ENCODE data around the gene C2orf76. TPM values are rescaled to one million over a fixed set of nuclear protein-coding genes. Genes with fewer than 3 reads are reported as not detected.
"Not testable (repeated sequence)": the region's sequence is repeated elsewhere in the genome, so short reads cannot be mapped to it uniquely, and the experiment has no call there.

C2orf76 gene
- total and polyA plus RNA-seq, 2 of the 4 experiments (the other 2 are of a cell fraction) = 10.6 to 12.6 TPM

DNA sequence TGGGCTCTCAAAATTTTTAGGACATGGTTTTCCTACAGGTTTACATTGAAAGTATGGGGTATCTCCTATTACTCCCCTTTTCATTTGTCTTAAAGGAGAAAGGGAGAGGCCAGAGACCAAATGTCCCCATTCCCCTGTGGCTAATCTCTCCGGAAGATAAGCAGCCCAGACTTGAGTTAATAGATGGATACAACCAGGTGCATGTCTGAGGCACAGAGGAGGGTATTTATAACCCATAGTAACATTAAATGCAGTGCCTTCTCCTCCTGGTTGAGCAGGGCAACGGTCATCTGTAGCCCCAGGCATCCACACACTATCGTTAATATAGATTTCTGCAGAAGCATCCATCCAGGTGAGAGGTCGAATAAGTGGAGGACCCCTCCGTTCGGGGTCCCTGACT, 9.8 kb upstream of the C2orf76 start:
- H2BK120ac ChIP-seq (ENCODE audit: low read depth, low read length); H3K23ac ChIP-seq (ENCODE audit: low read depth, low read length); H3K56ac ChIP-seq (ENCODE audit: extremely low read depth, insufficient read depth, low read length); POLR2A ChIA-PET (ENCODE audit: unreplicated experiment); ATAC-seq (ENCODE audit: low read depth); CTCF ChIA-PET; H4K20me1 ChIP-seq (ENCODE audit: insufficient read depth, low read length); H4K91ac ChIP-seq (ENCODE audit: insufficient read depth, low read depth, low read length); H2BK5ac ChIP-seq (ENCODE audit: low read depth, low read length, poor library complexity, severe bottlenecking); H3K27me3 ChIP-seq (ENCODE audit: control insufficient read depth, insufficient read depth, low read length); H2BK20ac ChIP-seq (ENCODE audit: low read depth, low read length); dilution Hi-C loops (cut with HindIII; ENCODE audit: low sequenced_read_pairs, unreplicated experiment); H4K5ac ChIP-seq (ENCODE audit: low read depth, low read length); H2AFZ ChIP-seq (replicated peaks; ENCODE audit: low read length, poor library complexity); H3K79me1 ChIP-seq (ENCODE audit: low read depth in 1 of 2, low read length in 2 of 2); H3K4me1 ChIP-seq (ENCODE audit: control insufficient read depth, insufficient read depth, low read length); DNase-seq; H3K9me1 ChIP-seq (ENCODE audit: insufficient read depth, low read length); H2AK9ac ChIP-seq (replicated peaks; ENCODE audit: low read depth, low read length, poor library complexity); H3K4ac ChIP-seq (ENCODE audit: low read depth, low read length); in situ Hi-C loops (cut with MboI; ENCODE audit: low sequenced_read_pairs); H4K8ac ChIP-seq (ENCODE audit: low read depth in 2 of 2, low read length in 2 of 2); H3K27ac ChIP-seq (ENCODE audit: insufficient read depth, low read length); H2BK15ac ChIP-seq (ENCODE audit: low read depth, low read length); H3K18ac ChIP-seq (ENCODE audit: low read depth, low read length); H3K4me3 ChIP-seq (ENCODE audit: insufficient read depth, low read depth, low read length); H3K9me3 ChIP-seq (ENCODE audit: control insufficient read depth, insufficient read depth, low read length); H3K4me2 ChIP-seq (ENCODE audit: low read depth, low read length); H3K9ac ChIP-seq (ENCODE audit: low read depth, low read length); BruUV-seq (replicated peaks); H2AK5ac ChIP-seq (ENCODE audit: low read depth, low read length); intact Hi-C loops (cut with micrococcal nuclease); H3K14ac ChIP-seq (replicated peaks; ENCODE audit: low read depth, low read length): not testable (repeated sequence)
- peaks cover 21% of the 10 kb centered on the region for H3K36me3 ChIP-seq (ENCODE audit: control insufficient read depth, insufficient read depth, low read length)
- WGBS, 2 experiments (ENCODE audit: extremely low coverage in 2 of 2, insufficient read length in 1 of 2) = no CpG with 5 or more reads among the region's 6 CpGs

GRCh38 chr2:119373907-119374745, 7.5 kb upstream of the C2orf76 start:
- H3K27me3 ChIP-seq (ENCODE audit: control insufficient read depth, insufficient read depth, low read length); H3K79me1 ChIP-seq (ENCODE audit: low read depth in 1 of 2, low read length in 2 of 2); H4K5ac ChIP-seq (ENCODE audit: low read depth, low read length); H3K9me1 ChIP-seq (ENCODE audit: insufficient read depth, low read length); dilution Hi-C loops (cut with HindIII; ENCODE audit: low sequenced_read_pairs, unreplicated experiment); H3K4me1 ChIP-seq (ENCODE audit: control insufficient read depth, insufficient read depth, low read length); CTCF ChIA-PET; H2AK5ac ChIP-seq (ENCODE audit: low read depth, low read length); H2BK5ac ChIP-seq (ENCODE audit: low read depth, low read length, poor library complexity, severe bottlenecking); intact Hi-C loops (cut with micrococcal nuclease); H4K8ac ChIP-seq (ENCODE audit: low read depth in 2 of 2, low read length in 2 of 2); H3K9me3 ChIP-seq (ENCODE audit: control insufficient read depth, insufficient read depth, low read length); H3K23ac ChIP-seq (ENCODE audit: low read depth, low read length); POLR2A ChIA-PET (ENCODE audit: unreplicated experiment); H4K20me1 ChIP-seq (ENCODE audit: insufficient read depth, low read length); H2BK20ac ChIP-seq (ENCODE audit: low read depth, low read length); DNase-seq; H3K56ac ChIP-seq (ENCODE audit: extremely low read depth, insufficient read depth, low read length); ATAC-seq (ENCODE audit: low read depth); H3K14ac ChIP-seq (replicated peaks; ENCODE audit: low read depth, low read length); H2AK9ac ChIP-seq (replicated peaks; ENCODE audit: low read depth, low read length, poor library complexity); H3K4ac ChIP-seq (ENCODE audit: low read depth, low read length); H3K4me2 ChIP-seq (ENCODE audit: low read depth, low read length); H2BK120ac ChIP-seq (ENCODE audit: low read depth, low read length); in situ Hi-C loops (cut with MboI; ENCODE audit: low sequenced_read_pairs); H4K91ac ChIP-seq (ENCODE audit: insufficient read depth, low read depth, low read length); H2BK15ac ChIP-seq (ENCODE audit: low read depth, low read length); H2AFZ ChIP-seq (replicated peaks; ENCODE audit: low read length, poor library complexity); H3K27ac ChIP-seq (ENCODE audit: insufficient read depth, low read length); BruUV-seq (replicated peaks); H3K9ac ChIP-seq (ENCODE audit: low read depth, low read length); H3K4me3 ChIP-seq (ENCODE audit: insufficient read depth, low read depth, low read length); H3K18ac ChIP-seq (ENCODE audit: low read depth, low read length): not testable (repeated sequence)
- H3K36me3 ChIP-seq (ENCODE audit: control insufficient read depth, insufficient read depth, low read length) = peaks cover 33% of the 10 kb centered on the region
- 92% methylated on average over 2 of the region's 5 CpGs; no CpG with 5 or more reads in 1 of the 2 experiments for WGBS, 2 experiments (ENCODE audit: extremely low coverage in 2 of 2, insufficient read length in 1 of 2)
